Liver (tissue), 9 donors: ENCODE results near the gene CD19. TPM values are rescaled to one million over a fixed set of nuclear protein-coding genes. Genes with fewer than 3 reads are reported as not detected.
"Not testable (repeated sequence)": the region's sequence is repeated elsewhere in the genome, so short reads cannot be mapped to it uniquely, and the experiment has no call there.

ENCODE experiments used
- DNase-seq: peaks from one replicate; pipeline ENCODE4 v3.0.0-alpha.2; 2017; ENCODE audit warnings: low spot score
- H3K27ac ChIP-seq, 2 donors: one replicate each; pipeline ENCODE4 v1.7.0; 2013; ENCODE audit warnings: inconsistent platforms in 2 of 2, low read length in 2 of 2, control low read depth in 1 of 2, low read depth in 1 of 2, mild to moderate bottlenecking in 1 of 2
- H3K27me3 ChIP-seq, 4 donors: one replicate each; pipeline versions ENCODE4 v1.6.1 to v1.7.0; 2013; ENCODE audit warnings: low read length in 3 of 4, inconsistent platforms in 1 of 4, mild to moderate bottlenecking in 1 of 4, moderate library complexity in 1 of 4; ENCODE audit not compliant: control insufficient read depth in 4 of 4, insufficient read depth in 4 of 4
- H3K36me3 ChIP-seq, 4 donors: one replicate each; pipeline versions ENCODE4 v1.6.1 to v1.7.0; 2013; ENCODE audit warnings: low read length in 3 of 4, mild to moderate bottlenecking in 3 of 4, low read depth in 1 of 4, moderate library complexity in 1 of 4; ENCODE audit not compliant: control insufficient read depth in 4 of 4, insufficient read depth in 3 of 4
- H3K4me1 ChIP-seq, 4 donors: one replicate each; pipeline versions ENCODE4 v1.6.1 to v1.7.0; 2013; ENCODE audit warnings: low read length in 3 of 4, mild to moderate bottlenecking in 3 of 4, moderate library complexity in 1 of 4; ENCODE audit not compliant: control insufficient read depth in 4 of 4, insufficient read depth in 4 of 4
- H3K4me3 ChIP-seq, 3 donors: one replicate each; pipeline versions ENCODE4 v1.6.1 to v1.7.0; 2013; ENCODE audit warnings: low read length in 3 of 3, control low read depth in 1 of 3, low read depth in 1 of 3, mild to moderate bottlenecking in 1 of 3
- H3K9ac ChIP-seq, 2 donors: one replicate each; pipeline ENCODE4 v1.7.0; 2013; ENCODE audit warnings: low read length in 2 of 2, mild to moderate bottlenecking in 2 of 2, moderate library complexity in 2 of 2, control low read depth in 1 of 2, low read depth in 1 of 2
- H3K9me3 ChIP-seq, 4 donors: one replicate each; pipeline versions ENCODE4 v1.6.1 to v1.7.0; 2013; ENCODE audit warnings: low read length in 3 of 4; ENCODE audit not compliant: control insufficient read depth in 4 of 4
- EGR1 ChIP-seq, 2 donors: IDR thresholded peaks; 2 replicates each; pipeline ENCODE4 v1.6.1; 2016 to 2018; ENCODE audit warnings: antibody characterized with exemption in 2 of 2, low read depth in 2 of 2
- FOXA1 ChIP-seq: IDR thresholded peaks from 2 replicates; pipeline ENCODE4 v1.6.1; 2016; ENCODE audit warnings: antibody characterized with exemption
- JUND ChIP-seq, 2 donors: IDR thresholded peaks; 2 replicates each; pipeline ENCODE4 v1.6.1; 2016; ENCODE audit warnings: antibody characterized with exemption in 2 of 2
- NR2F2 ChIP-seq: IDR thresholded peaks from 2 replicates; pipeline ENCODE4 v1.6.1; 2016; ENCODE audit warnings: antibody characterized with exemption
- RAD21 ChIP-seq, 2 donors: IDR thresholded peaks; 2 replicates each; pipeline ENCODE4 v1.6.1; 2016; ENCODE audit warnings: antibody characterized with exemption in 2 of 2, mild to moderate bottlenecking in 2 of 2
- REST ChIP-seq: IDR thresholded peaks from 2 replicates; pipeline ENCODE4 v1.6.1; 2016; ENCODE audit warnings: antibody characterized with exemption, mild to moderate bottlenecking
- YY1 ChIP-seq: IDR thresholded peaks from 2 replicates; pipeline ENCODE4 v1.6.1; 2016; ENCODE audit warnings: antibody characterized with exemption, mild to moderate bottlenecking
- whole genome bisulfite sequencing: extraction: QIAGEN DNeasy Blood & Tissue Kit; methylation state at CpG from one replicate; pipeline ENCODE4 v1.1.7; 2013; 5-methylcytosine and 5-hydroxymethylcytosine counted together
- polyA plus RNA-seq, 2 donors: library from polyadenylated mRNA; stranded (reverse) in 1 of 2; unstranded in 1 of 2; fragments of 200-250 nt in 1 of 2; fragments of >200 nt in 1 of 2; fragmentation: Nextera tagmentation in 1 of 2; extraction: Ambion mirVana in 1 of 2; gene quantifications; one replicate each; pipeline versions ENCODE4 v1.2.1 to v1.2.3, GENCODE V29; 2013 to 2015
- total RNA-seq, 2 donors: library from RNA; depleted of rRNA; stranded (reverse); fragments of >200 nt; gene quantifications; one replicate each; pipeline ENCODE4 v1.2.3, GENCODE V29; 2014
- TF ChIP-seq, protein P1 (sequence below): IDR thresholded peaks from 2 replicates; pipeline ENCODE4 v1.6.1; 2016; ENCODE audit warnings: antibody characterized with exemption
- TF ChIP-seq, protein P2 (sequence below): IDR thresholded peaks from 2 replicates; pipeline ENCODE4 v1.6.1; 2016; ENCODE audit warnings: antibody characterized with exemption
- TF ChIP-seq, protein P3 (sequence below): fragments of 150-350 bp; IDR thresholded peaks from 2 replicates; pipeline ENCODE4 v1.5.1; 2017; ENCODE audit warnings: improper control_type of control experiment, low read depth, low read length; ENCODE audit not compliant: missing input control
- donor health status: healthy.
- donor health status: healthy.
- donor health status: healthy.
- donor health status: healthy.
- donor health status: healthy.

The CD19 gene
- total and polyA plus RNA-seq, 4 donors: 0.08 to 1.2 (median 0.49) TPM

GRCh38 chr16:28884045-28884444 lies 47.7 kb upstream of the CD19 start:
- peaks cover 0 to 2% (median 0%) of the 10 kb centered on the region in 4 donors for H3K36me3 ChIP-seq
- no peak for DNase-seq
- H3K9me3 ChIP-seq: no peaks in the 10 kb centered on the region
- no peaks in the 10 kb centered on the region for H3K27me3 ChIP-seq
- H3K4me1 ChIP-seq: peaks cover 2 to 12% (median 11%) of the 10 kb centered on the region in 4 donors
- TF ChIP-seq, protein P1, sequence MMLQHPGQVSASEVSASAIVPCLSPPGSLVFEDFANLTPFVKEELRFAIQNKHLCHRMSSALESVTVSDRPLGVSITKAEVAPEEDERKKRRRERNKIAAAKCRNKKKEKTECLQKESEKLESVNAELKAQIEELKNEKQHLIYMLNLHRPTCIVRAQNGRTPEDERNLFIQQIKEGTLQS: no peak
- no peak for TF ChIP-seq NR2F2
- TF ChIP-seq JUND (IDR thresholded peaks at IDR 0.05): no peak
- no peak overlapping the region for H3K27ac ChIP-seq
- 95% methylated on average over 6 of the region's 6 CpGs for WGBS
- no peak overlapping the region for H3K9ac ChIP-seq
- no peak overlapping the region for H3K4me3 ChIP-seq

GRCh38 chr16:28886945-28887344 lies 44.8 kb upstream of the CD19 start:
- Histone ChIP-seq H3K9ac (no peak overlapping the region), H3K27me3 (no peaks in the 10 kb centered on the region), H3K4me3 (no peak overlapping the region), H3K36me3 (peaks cover 0 to 2% (median 0%) of the 10 kb centered on the region in 4 donors), H3K4me1 (no peaks in the 10 kb centered on the region), H3K27ac (no peak overlapping the region), H3K9me3 (no peaks in the 10 kb centered on the region)
- no peak for DNase-seq
- TF ChIP-seq FOXA1 (no peak), YY1 (no peak), REST (no peak), JUND (IDR thresholded peaks at IDR 0.05) (no peak), RAD21 (IDR thresholded peaks at IDR 0.05) (no peak), EGR1 (IDR thresholded peaks at IDR 0.05; ENCODE audit: low read depth in 2 of 2) (no peak)
- TF ChIP-seq, protein P2, sequence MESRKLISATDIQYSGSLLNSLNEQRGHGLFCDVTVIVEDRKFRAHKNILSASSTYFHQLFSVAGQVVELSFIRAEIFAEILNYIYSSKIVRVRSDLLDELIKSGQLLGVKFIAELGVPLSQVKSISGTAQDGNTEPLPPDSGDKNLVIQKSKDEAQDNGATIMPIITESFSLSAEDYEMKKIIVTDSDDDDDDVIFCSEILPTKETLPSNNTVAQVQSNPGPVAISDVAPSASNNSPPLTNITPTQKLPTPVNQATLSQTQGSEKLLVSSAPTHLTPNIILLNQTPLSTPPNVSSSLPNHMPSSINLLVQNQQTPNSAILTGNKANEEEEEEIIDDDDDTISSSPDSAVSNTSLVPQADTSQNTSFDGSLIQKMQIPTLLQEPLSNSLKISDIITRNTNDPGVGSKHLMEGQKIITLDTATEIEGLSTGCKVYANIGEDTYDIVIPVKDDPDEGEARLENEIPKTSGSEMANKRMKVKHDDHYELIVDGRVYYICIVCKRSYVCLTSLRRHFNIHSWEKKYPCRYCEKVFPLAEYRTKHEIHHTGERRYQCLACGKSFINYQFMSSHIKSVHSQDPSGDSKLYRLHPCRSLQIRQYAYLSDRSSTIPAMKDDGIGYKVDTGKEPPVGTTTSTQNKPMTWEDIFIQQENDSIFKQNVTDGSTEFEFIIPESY: no peak
- TF ChIP-seq, protein P1: no peak
- TF ChIP-seq, protein P3, sequence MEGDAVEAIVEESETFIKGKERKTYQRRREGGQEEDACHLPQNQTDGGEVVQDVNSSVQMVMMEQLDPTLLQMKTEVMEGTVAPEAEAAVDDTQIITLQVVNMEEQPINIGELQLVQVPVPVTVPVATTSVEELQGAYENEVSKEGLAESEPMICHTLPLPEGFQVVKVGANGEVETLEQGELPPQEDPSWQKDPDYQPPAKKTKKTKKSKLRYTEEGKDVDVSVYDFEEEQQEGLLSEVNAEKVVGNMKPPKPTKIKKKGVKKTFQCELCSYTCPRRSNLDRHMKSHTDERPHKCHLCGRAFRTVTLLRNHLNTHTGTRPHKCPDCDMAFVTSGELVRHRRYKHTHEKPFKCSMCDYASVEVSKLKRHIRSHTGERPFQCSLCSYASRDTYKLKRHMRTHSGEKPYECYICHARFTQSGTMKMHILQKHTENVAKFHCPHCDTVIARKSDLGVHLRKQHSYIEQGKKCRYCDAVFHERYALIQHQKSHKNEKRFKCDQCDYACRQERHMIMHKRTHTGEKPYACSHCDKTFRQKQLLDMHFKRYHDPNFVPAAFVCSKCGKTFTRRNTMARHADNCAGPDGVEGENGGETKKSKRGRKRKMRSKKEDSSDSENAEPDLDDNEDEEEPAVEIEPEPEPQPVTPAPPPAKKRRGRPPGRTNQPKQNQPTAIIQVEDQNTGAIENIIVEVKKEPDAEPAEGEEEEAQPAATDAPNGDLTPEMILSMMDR: no peak
- 88% methylated on average over 10 of the region's 10 CpGs for WGBS

DNA sequence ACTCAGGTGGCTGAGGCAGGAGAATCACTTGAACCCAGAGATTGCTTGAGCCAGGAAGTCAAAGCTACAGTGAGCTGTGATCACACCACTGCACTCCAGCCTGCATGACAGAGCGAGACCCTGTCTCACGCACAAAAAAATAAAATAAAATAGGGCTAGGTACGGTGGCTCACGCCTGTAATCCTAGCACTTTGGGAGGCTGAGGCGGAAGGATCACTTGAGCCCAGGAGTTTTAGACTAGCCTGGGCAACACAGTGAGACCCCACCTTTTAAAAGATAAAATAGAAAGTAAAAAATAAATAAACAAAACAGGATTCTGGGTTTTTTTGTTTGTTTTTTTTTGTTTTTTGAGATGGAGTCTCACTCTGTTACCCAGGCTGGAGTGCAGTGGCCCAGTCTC lies 41.4 kb upstream of the CD19 start:
- not testable (repeated sequence) for DNase-seq, H3K4me1 ChIP-seq, H3K36me3 ChIP-seq, H3K4me3 ChIP-seq, H3K27me3 ChIP-seq, H3K9me3 ChIP-seq, H3K27ac ChIP-seq, H3K9ac ChIP-seq
- 97% methylated on average over 5 of the region's 5 CpGs for WGBS
